GM12878 (cell line): ENCODE measurements around the gene IKZF1. TPM values are rescaled to one million over a fixed set of nuclear protein-coding genes. Genes with fewer than 3 reads are reported as not detected.

Experiments used
- ATAC-seq: fragments of 200-7000 bp; cut with Tn5 transposase; 3 replicates; pipeline ENCODE4 v1.9.1; 2020; ENCODE audit warnings: mild to moderate bottlenecking, moderate library complexity
- BruUV-seq: library from RNA; stranded (reverse); fragments of 400-500 nt; replicated peaks from 2 replicates; lab custom pipeline; 2021; lab: Mats Ljungman, UMichigan
- CTCF ChIA-PET: fragments of 300-600 bp; sonication (Branson Sonifier 250); formaldehyde crosslinking; extraction: SDS; loops from one replicate; lab custom pipeline; 2021; ENCODE audit warnings: inconsistent platforms; lab: Yijun Ruan, JAX
- POLR2A ChIA-PET: fragments of 350-600 bp; formaldehyde crosslinking; extraction: SDS; loops from one replicate; lab custom pipeline; 2021; ENCODE audit warnings: inconsistent platforms; lab: Charles Lee
- RAD21 ChIA-PET: fragments of 300-600 bp; sonication (Branson Sonifier 250); formaldehyde crosslinking; loops from one replicate; lab custom pipeline; 2023; ENCODE audit warnings: antibody characterized with exemption; ENCODE audit not compliant: unreplicated experiment; lab: Charles Lee
- SMC1A ChIA-PET: fragments of 300-600 bp; sonication (Branson Sonifier 250); formaldehyde crosslinking; loops from one replicate; lab custom pipeline; 2023; ENCODE audit not compliant: unreplicated experiment, uncharacterized antibody; lab: Charles Lee
- DNase-seq: peaks from one replicate; pipeline ENCODE4 v3.0.0-alpha.2; 2011; ENCODE audit warnings: low read depth, low spot score
- FAIRE-seq: peaks from 3 replicates; lab custom pipeline; 2011; peaks lifted over from hg19 to GRCh38; lab: Jason Lieb, UNC
- H2AFZ ChIP-seq: 2 replicates; pipeline ENCODE4 v1.6.0; 2011; ENCODE audit warnings: low read depth, low read length, control low read depth; ENCODE audit not compliant: control insufficient read depth
- H3K27ac ChIP-seq: 2 replicates; pipeline ENCODE4 v1.5.1; 2011; ENCODE audit warnings: control low read depth; ENCODE audit not compliant: control insufficient read depth, insufficient read depth
- H3K27me3 ChIP-seq, 2 experiments: replicated peaks in 1 of 2; 2 replicates each; pipeline versions ENCODE4 v1.6.0 to v1.6.1; 2011; ENCODE audit warnings: low read length in 1 of 2; ENCODE audit not compliant: control insufficient read depth in 2 of 2, insufficient read depth in 2 of 2
- H3K36me3 ChIP-seq, 2 experiments: 2 replicates each; pipeline ENCODE4 v1.5.1; 2011; ENCODE audit warnings: low read length in 1 of 2; ENCODE audit not compliant: control insufficient read depth in 2 of 2, insufficient read depth in 2 of 2
- H3K4me1 ChIP-seq: 2 replicates; pipeline ENCODE4 v1.6.1; 2011; ENCODE audit warnings: mild to moderate bottlenecking, low read length, moderate library complexity, mixed read lengths; ENCODE audit not compliant: control insufficient read depth, insufficient read depth
- H3K4me2 ChIP-seq: 2 replicates; pipeline ENCODE4 v1.6.0; 2011; ENCODE audit warnings: control low read depth; ENCODE audit not compliant: control insufficient read depth, insufficient read depth
- H3K4me3 ChIP-seq: fragments of 200-600 bp; sonication (generic); 2 replicates; pipeline ENCODE4 v1.5.1; 2016
- H3K79me2 ChIP-seq: 2 replicates; pipeline ENCODE4 v1.6.0; 2011; ENCODE audit warnings: low read length; ENCODE audit not compliant: control insufficient read depth, insufficient read depth
- H3K9ac ChIP-seq: 2 replicates; pipeline ENCODE4 v1.8.0; 2011; ENCODE audit warnings: low read length, control low read depth, mixed read lengths; ENCODE audit not compliant: control insufficient read depth, insufficient read depth
- H3K9me3 ChIP-seq: replicated peaks from 3 replicates; pipeline ENCODE4 v1.5.1; 2011; ENCODE audit warnings: mild to moderate bottlenecking, low read length; ENCODE audit not compliant: control insufficient read depth, insufficient read depth
- H4K20me1 ChIP-seq: 2 replicates; pipeline ENCODE4 v1.6.0; 2011; ENCODE audit not compliant: control insufficient read depth, insufficient read depth
- HDAC6 ChIP-seq: fragments of 200-600 bp; sonication (generic); IDR thresholded peaks from one replicate; pipeline ENCODE4 v1.8.0; 2017; ENCODE audit warnings: antibody characterized with exemption; ENCODE audit not compliant: unreplicated experiment
- KAT2A ChIP-seq: conservative IDR thresholded peaks from 2 replicates; pipeline ENCODE4 v1.6.1; 2011; ENCODE audit warnings: low read depth, low read length; ENCODE audit not compliant: control insufficient read depth
- ZSCAN29 ChIP-seq: fragments of 450-650 bp; IDR thresholded peaks from 2 replicates; pipeline ENCODE4 v1.6.1; 2017; ENCODE audit warnings: mild to moderate bottlenecking, moderate library complexity
- WGBS: methylation state at CpG from one replicate; pipeline ENCODE4 v1.1.6; 2016; ENCODE audit warnings: low lambda C conversion rate; ENCODE audit not compliant: insufficient replicate concordance, insufficient coverage; ENCODE audit errors: missing lambda C conversion rate; 5-methylcytosine and 5-hydroxymethylcytosine counted together
- in situ Hi-C: fragments of 300-500 bp; cut with MboI; formaldehyde crosslinking; loops from 9 replicates; pipeline ENCODE4 v1.14.3; 2018; ENCODE audit warnings: mixed read lengths
- intact Hi-C: fragments of 100-400 bp; cut with micrococcal nuclease; formaldehyde crosslinking; loops from one replicate; pipeline ENCODE4 v1.14.2; 2022; ENCODE audit not compliant: unreplicated experiment
- polyA plus RNA-seq, 11 experiments: library from polyadenylated mRNA; depleted of rRNA in 4 of 11; unstranded in 6 of 11; stranded (reverse) in 5 of 11; fragments of >200 nt; fragmentation: Nextera tagmentation in 4 of 11; fragmentation: Illumina TruSeq in 1 of 11; extraction: Ambion mirVana in 4 of 11; extraction: Trizol in 1 of 11; gene quantifications; 1 replicate in 1 of 11; 2 replicates in 10 of 11; pipeline versions ENCODE4 v1.2.1 to v1.2.3, GENCODE V29; 2011 to 2016; ENCODE audit warnings: inconsistent platforms in 2 of 11, missing spikeins in 2 of 11, low read depth in 1 of 11
- total RNA-seq, 4 experiments: library from RNA; depleted of rRNA in 3 of 4; stranded (reverse); fragments of >200 nt in 3 of 4; fragmentation: Illumina TruSeq in 1 of 4; extraction: Trizol in 1 of 4; gene quantifications; 2 replicates each; pipeline versions ENCODE4 v1.2.1 to v1.2.3, GENCODE V29; 2013 to 2021
- TF ChIP-seq, protein P1 (sequence below): fragments of 450-650 bp; IDR thresholded peaks from 2 replicates; pipeline ENCODE4 v1.6.1; 2016; ENCODE audit warnings: mild to moderate bottlenecking, moderate library complexity, borderline replicate concordance
- TF ChIP-seq, protein P2 (sequence below): fragments of 450-650 bp; formaldehyde crosslinking; IDR thresholded peaks from 2 replicates; pipeline ENCODE4 v1.4.0; 2022; ENCODE audit warnings: mild to moderate bottlenecking, moderate library complexity

Gene IKZF1
- total and polyA plus RNA-seq, 10 of the 15 experiments (the other 5 are each of a cell fraction or from before 2014, with no cell fraction given) = 27.2 to 125 (median 71.6) TPM

DNA sequence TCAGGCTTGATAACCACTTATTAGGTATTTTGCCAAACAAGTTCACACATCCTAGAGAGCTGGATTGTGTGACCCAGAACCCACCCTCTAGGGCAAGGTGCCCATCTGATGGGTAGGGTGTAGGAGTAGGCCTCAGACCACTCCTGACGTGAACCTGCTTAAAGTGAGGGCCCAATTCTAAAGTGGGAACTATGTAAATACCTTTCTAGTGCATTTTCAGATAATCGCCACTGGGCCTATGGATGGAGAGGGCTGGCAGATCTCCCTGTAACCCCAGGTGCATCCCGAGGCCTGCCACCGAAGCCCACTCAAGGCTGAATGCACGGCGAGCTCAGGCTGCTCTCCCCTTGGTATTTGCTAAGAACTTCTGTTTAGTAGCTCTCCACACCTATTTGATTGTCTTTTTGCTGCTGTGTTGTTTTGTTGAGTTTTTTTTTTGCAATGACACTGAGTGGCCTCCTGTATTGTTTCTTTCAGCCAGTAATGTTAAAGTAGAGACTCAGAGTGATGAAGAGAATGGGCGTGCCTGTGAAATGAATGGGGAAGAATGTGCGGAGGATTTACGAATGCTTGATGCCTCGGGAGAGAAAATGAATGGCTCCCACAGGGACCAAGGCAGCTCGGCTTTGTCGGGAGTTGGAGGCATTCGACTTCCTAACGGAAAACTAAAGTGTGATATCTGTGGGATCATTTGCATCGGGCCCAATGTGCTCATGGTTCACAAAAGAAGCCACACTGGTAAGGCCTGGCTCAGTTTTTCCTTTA, 71.7 kb downstream of the IKZF1 start:
- no peaks in the 10 kb centered on the region; the same call in 1 of the 2 replicates for H3K79me2 ChIP-seq
- peaks cover 4% of the 10 kb centered on the region; the same call in 1 of the 2 replicates for H3K4me1 ChIP-seq
- RAD21 ChIA-PET = interaction anchor here (1.6 kb wide), 1 partner anchor 171 kb away, joined by 5 read pairs; no protein-coding TSS in a partner anchor
- H3K27ac ChIP-seq = no peak overlapping the region
- H3K9me3 ChIP-seq = no peaks in the 10 kb centered on the region
- H3K36me3 ChIP-seq = peaks cover 13 to 26% of the 10 kb centered on the region in 2 experiments; a peak in 3 of 4 replicates
- BruUV-seq = no TSS peak
- no peaks in the 10 kb centered on the region for H3K27me3 ChIP-seq
- WGBS = 81% methylated on average over 15 of the region's 15 CpGs
- intact Hi-C loops (no loop called here), in situ Hi-C loops (no loop called here)
- POLR2A ChIA-PET = interaction anchor here (0.6 kb wide), 1 partner anchor 45 kb away, joined by 3 read pairs; no protein-coding TSS in a partner anchor
- H2AFZ ChIP-seq = no peak overlapping the region
- no peak overlapping the region for H3K9ac ChIP-seq
- SMC1A ChIA-PET = interaction anchor here (0.9 to 1.4 kb wide), 3 partner anchors 42 to 149 kb away, joined by 3 to 5 read pairs (median 3); no protein-coding TSS in a partner anchor
- no peak for ATAC-seq
- no peaks in the 10 kb centered on the region; the same call in 1 of the 2 replicates for H4K20me1 ChIP-seq
- FAIRE-seq = no peak
- CTCF ChIA-PET = interaction anchor here (0.5 to 3.9 kb wide), 5 partner anchors 8 to 200 kb away, joined by 3 to 12 read pairs (median 4); no protein-coding TSS in a partner anchor
- no peak overlapping the region for H3K4me3 ChIP-seq
- no peak for DNase-seq
- TF ChIP-seq HDAC6 = no peak
- no peak for TF ChIP-seq KAT2A
- TF ChIP-seq, all 136 proteins: peak for 0
- H3K4me2 ChIP-seq = no peak overlapping the region

DNA sequence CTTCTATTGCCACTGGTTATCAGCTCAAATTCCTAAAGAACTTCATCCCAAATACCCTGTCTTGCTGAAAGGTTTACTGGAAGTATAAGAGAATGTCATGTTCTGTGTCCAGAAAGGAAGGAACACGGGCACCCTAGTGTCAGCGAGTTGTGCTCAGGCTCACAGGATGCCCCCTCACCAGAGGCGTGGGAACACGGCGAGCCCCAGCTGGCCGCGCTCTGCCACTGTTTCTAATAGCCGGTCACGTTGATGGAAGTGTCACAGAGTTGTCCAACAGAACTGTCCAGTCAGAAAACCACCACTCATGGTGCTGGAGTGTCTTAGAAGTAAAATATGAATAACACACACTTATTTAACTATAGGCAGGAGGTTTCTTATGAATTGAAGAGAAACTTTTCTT, 72.8 kb downstream of the IKZF1 start:
- H3K36me3 ChIP-seq = peaks cover 13 to 21% of the 10 kb centered on the region in 2 experiments; a peak in 3 of 4 replicates
- H4K20me1 ChIP-seq = no peaks in the 10 kb centered on the region; the same call in 1 of the 2 replicates
- H3K27me3 ChIP-seq = no peaks in the 10 kb centered on the region
- H3K4me1 ChIP-seq = no peaks in the 10 kb centered on the region
- H2AFZ ChIP-seq = no peak overlapping the region
- POLR2A ChIA-PET = no interaction called here
- ATAC-seq = no peak
- TSS peak; percentile 28 for BruUV-seq
- intact Hi-C loops = no loop called here
- H3K79me2 ChIP-seq = no peaks in the 10 kb centered on the region; the same call in 1 of the 2 replicates
- FAIRE-seq = no peak
- no peak overlapping the region for H3K27ac ChIP-seq
- no peak overlapping the region for H3K9ac ChIP-seq
- H3K4me2 ChIP-seq = no peak overlapping the region
- no peak overlapping the region for H3K4me3 ChIP-seq
- in situ Hi-C loops = no loop called here
- 89% methylated on average over 9 of the region's 9 CpGs for WGBS
- DNase-seq = no peak
- H3K9me3 ChIP-seq = no peaks in the 10 kb centered on the region
- SMC1A ChIA-PET = interaction anchor here (0.8 to 1.5 kb wide), 6 partner anchors 9 to 167 kb away, joined by 3 to 7 read pairs (median 3); no protein-coding TSS in a partner anchor
- RAD21 ChIA-PET = interaction anchor here (1.4 kb wide), 1 partner anchor 10 kb away, joined by 5 read pairs; no protein-coding TSS in a partner anchor
- CTCF ChIA-PET = interaction anchor here (0.7 to 3.9 kb wide), 8 partner anchors 9 to 213 kb away, joined by 3 to 12 read pairs (median 4); no protein-coding TSS in a partner anchor
- TF ChIP-seq, protein P1, sequence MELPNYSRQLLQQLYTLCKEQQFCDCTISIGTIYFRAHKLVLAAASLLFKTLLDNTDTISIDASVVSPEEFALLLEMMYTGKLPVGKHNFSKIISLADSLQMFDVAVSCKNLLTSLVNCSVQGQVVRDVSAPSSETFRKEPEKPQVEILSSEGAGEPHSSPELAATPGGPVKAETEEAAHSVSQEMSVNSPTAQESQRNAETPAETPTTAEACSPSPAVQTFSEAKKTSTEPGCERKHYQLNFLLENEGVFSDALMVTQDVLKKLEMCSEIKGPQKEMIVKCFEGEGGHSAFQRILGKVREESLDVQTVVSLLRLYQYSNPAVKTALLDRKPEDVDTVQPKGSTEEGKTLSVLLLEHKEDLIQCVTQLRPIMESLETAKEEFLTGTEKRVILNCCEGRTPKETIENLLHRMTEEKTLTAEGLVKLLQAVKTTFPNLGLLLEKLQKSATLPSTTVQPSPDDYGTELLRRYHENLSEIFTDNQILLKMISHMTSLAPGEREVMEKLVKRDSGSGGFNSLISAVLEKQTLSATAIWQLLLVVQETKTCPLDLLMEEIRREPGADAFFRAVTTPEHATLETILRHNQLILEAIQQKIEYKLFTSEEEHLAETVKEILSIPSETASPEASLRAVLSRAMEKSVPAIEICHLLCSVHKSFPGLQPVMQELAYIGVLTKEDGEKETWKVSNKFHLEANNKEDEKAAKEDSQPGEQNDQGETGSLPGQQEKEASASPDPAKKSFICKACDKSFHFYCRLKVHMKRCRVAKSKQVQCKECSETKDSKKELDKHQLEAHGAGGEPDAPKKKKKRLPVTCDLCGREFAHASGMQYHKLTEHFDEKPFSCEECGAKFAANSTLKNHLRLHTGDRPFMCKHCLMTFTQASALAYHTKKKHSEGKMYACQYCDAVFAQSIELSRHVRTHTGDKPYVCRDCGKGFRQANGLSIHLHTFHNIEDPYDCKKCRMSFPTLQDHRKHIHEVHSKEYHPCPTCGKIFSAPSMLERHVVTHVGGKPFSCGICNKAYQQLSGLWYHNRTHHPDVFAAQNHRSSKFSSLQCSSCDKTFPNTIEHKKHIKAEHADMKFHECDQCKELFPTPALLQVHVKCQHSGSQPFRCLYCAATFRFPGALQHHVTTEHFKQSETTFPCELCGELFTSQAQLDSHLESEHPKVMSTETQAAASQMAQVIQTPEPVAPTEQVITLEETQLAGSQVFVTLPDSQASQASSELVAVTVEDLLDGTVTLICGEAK = no peak
- TF ChIP-seq, protein P2, sequence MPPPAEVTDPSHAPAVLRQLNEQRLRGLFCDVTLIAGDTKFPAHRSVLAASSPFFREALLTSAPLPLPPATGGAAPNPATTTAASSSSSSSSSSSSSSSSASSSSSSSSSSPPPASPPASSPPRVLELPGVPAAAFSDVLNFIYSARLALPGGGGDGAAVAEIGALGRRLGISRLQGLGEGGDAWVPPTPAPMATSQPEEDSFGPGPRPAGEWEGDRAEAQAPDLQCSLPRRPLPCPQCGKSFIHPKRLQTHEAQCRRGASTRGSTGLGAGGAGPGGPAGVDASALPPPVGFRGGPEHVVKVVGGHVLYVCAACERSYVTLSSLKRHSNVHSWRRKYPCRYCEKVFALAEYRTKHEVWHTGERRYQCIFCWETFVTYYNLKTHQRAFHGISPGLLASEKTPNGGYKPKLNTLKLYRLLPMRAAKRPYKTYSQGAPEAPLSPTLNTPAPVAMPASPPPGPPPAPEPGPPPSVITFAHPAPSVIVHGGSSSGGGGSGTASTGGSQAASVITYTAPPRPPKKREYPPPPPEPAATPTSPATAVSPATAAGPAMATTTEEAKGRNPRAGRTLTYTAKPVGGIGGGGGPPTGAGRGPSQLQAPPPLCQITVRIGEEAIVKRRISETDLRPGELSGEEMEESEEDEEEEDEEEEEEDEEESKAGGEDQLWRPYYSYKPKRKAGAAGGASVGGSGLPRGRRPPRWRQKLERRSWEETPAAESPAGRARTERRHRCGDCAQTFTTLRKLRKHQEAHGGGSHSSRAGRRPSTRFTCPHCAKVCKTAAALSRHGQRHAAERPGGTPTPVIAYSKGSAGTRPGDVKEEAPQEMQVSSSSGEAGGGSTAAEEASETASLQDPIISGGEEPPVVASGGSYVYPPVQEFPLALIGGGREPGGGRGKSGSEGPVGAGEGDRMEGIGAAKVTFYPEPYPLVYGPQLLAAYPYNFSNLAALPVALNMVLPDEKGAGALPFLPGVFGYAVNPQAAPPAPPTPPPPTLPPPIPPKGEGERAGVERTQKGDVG = no peak
- TF ChIP-seq ZSCAN29 = no peak
